DND-41 (cell line): ENCODE measurements around the gene WNT3.

ENCODE experiments used
- ATAC-seq: fragments of 200-7000 bp; cut with Tn5 transposase; 3 replicates; pipeline ENCODE4 v1.9.1; 2021; ENCODE audit warnings: low read depth; ENCODE audit not compliant: insufficient read depth
- DNase-seq: peaks from one replicate; pipeline ENCODE4 v3.0.0-alpha.2; 2020
- H2AFZ ChIP-seq: 2 replicates; pipeline ENCODE4 v1.6.0; 2012; ENCODE audit warnings: low read depth, low read length
- H3K27ac ChIP-seq: 2 replicates; pipeline ENCODE4 v1.5.1; 2012; ENCODE audit warnings: low read length, inconsistent platforms
- H3K27me3 ChIP-seq: fragments of 200-600 bp; sonication (generic); 2 replicates; pipeline ENCODE4 v1.6.0; 2012; ENCODE audit warnings: low read length, mild to moderate bottlenecking, inconsistent platforms; ENCODE audit not compliant: insufficient read depth, poor library complexity
- H3K36me3 ChIP-seq: 2 replicates; pipeline ENCODE4 v1.5.1; 2012; ENCODE audit warnings: low read length, inconsistent platforms; ENCODE audit not compliant: insufficient read depth
- H3K4me1 ChIP-seq: 2 replicates; pipeline ENCODE4 v1.5.1; 2012; ENCODE audit warnings: mild to moderate bottlenecking, low read length; ENCODE audit not compliant: insufficient read depth
- H3K4me2 ChIP-seq: 2 replicates; pipeline ENCODE4 v1.6.0; 2012; ENCODE audit warnings: mild to moderate bottlenecking, moderate library complexity, low read length, inconsistent platforms; ENCODE audit not compliant: insufficient read depth
- H3K4me3 ChIP-seq, 2 experiments: fragments of 200-600 bp in 1 of 2; shearing (Covaris generic) in 1 of 2; 2 replicates each; pipeline ENCODE4 v1.5.1; 2012 to 2016; ENCODE audit warnings: inconsistent platforms in 2 of 2, low read length in 2 of 2, mild to moderate bottlenecking in 2 of 2, low read depth in 1 of 2, moderate library complexity in 1 of 2
- H3K79me2 ChIP-seq: 2 replicates; pipeline ENCODE4 v1.6.0; 2012; ENCODE audit warnings: low read length, inconsistent platforms; ENCODE audit not compliant: insufficient read depth
- H3K9ac ChIP-seq: 2 replicates; pipeline ENCODE4 v1.6.0; 2012; ENCODE audit warnings: low read depth, mild to moderate bottlenecking, inconsistent platforms, low read length, moderate library complexity
- H3K9me3 ChIP-seq: 2 replicates; pipeline ENCODE4 v1.5.1; 2012; ENCODE audit warnings: low read length, moderate library complexity, mild to moderate bottlenecking, inconsistent platforms; ENCODE audit not compliant: insufficient read depth, severe bottlenecking
- H4K20me1 ChIP-seq: 2 replicates; pipeline ENCODE4 v1.6.0; 2012; ENCODE audit warnings: low read length; ENCODE audit not compliant: insufficient read depth
- CTCF ChIP-seq: IDR thresholded peaks from 2 replicates; pipeline ENCODE4 v1.5.1; 2012; ENCODE audit warnings: borderline replicate concordance, low read length, moderate library complexity, mild to moderate bottlenecking; ENCODE audit not compliant: poor library complexity, severe bottlenecking; ENCODE audit errors: extremely low read depth
- EZH2 ChIP-seq: IDR thresholded peaks from 3 replicates; pipeline ENCODE4 v1.6.1; 2012; ENCODE audit warnings: borderline replicate concordance, low read depth, mild to moderate bottlenecking, moderate library complexity, low read length, inconsistent platforms; ENCODE audit not compliant: severe bottlenecking

Gene WNT3

GRCh38 chr17:46827274-46827673 lies 8.8 kb upstream of the WNT3 start:
- Histone ChIP-seq H3K9ac (no peak overlapping the region), H3K36me3 (no peaks in the 10 kb centered on the region), H3K4me1 (no peaks in the 10 kb centered on the region), H3K27ac (no peak overlapping the region), H3K27me3 (no peaks in the 10 kb centered on the region), H2AFZ (no peak overlapping the region), H3K4me2 (no peak overlapping the region), H3K9me3 (no peaks in the 10 kb centered on the region), H3K4me3 (no peak overlapping the region), H4K20me1 (no peaks in the 10 kb centered on the region), H3K79me2 (no peaks in the 10 kb centered on the region)
- ATAC-seq = no peak
- TF ChIP-seq EZH2 = no peak
- no peak for TF ChIP-seq CTCF
- no peak for DNase-seq

- H4K20me1 ChIP-seq = no peaks in the 10 kb centered on the region
- H3K4me3 ChIP-seq = no peak overlapping the region
- no peak overlapping the region for H3K9ac ChIP-seq
- H2AFZ ChIP-seq = no peak overlapping the region
- ATAC-seq (no peak), DNase-seq (no peak)
- no peaks in the 10 kb centered on the region for H3K4me1 ChIP-seq
- no peaks in the 10 kb centered on the region for H3K36me3 ChIP-seq
- no peak overlapping the region for H3K4me2 ChIP-seq
- no peaks in the 10 kb centered on the region for H3K79me2 ChIP-seq
- TF ChIP-seq EZH2 (no peak), CTCF (no peak)
- no peak overlapping the region for H3K27ac ChIP-seq
- no peaks in the 10 kb centered on the region for H3K27me3 ChIP-seq
- no peaks in the 10 kb centered on the region for H3K9me3 ChIP-seq
Measured at GRCh38 chr17:46826116-46826515, 7.6 kb upstream of the WNT3 start.

GRCh38 chr17:46823657-46824056 lies 5.2 kb upstream of the WNT3 start:
- Histone ChIP-seq H3K27me3 (no peaks in the 10 kb centered on the region), H2AFZ (no peak overlapping the region)

More at GRCh38 chr17:46823657-46824056, 5.2 kb upstream of the WNT3 start:
- Histone ChIP-seq H3K27ac (no peak overlapping the region), H3K9me3 (no peaks in the 10 kb centered on the region), H3K4me2 (no peak overlapping the region), H3K4me1 (no peaks in the 10 kb centered on the region), H4K20me1 (no peaks in the 10 kb centered on the region), H3K9ac (no peak overlapping the region), H3K36me3 (no peaks in the 10 kb centered on the region), H3K4me3 (no peak overlapping the region), H3K79me2 (no peaks in the 10 kb centered on the region)
- DNase-seq (no peak), ATAC-seq (no peak)
- TF ChIP-seq EZH2 = no peak
- no peak for TF ChIP-seq CTCF
